ENCODE results near the gene CHD9. TPM values are rescaled to one million over a fixed set of nuclear protein-coding genes. Genes with fewer than 3 reads are reported as not detected.
A peak's percentile ranks its signal among the peaks of the same experiment; 100 is the strongest.

Gene CHD9
- total RNA-seq, 4 donors from 2014 or later, result 29.0 to 68.5 (median 37.3) TPM

DNA sequence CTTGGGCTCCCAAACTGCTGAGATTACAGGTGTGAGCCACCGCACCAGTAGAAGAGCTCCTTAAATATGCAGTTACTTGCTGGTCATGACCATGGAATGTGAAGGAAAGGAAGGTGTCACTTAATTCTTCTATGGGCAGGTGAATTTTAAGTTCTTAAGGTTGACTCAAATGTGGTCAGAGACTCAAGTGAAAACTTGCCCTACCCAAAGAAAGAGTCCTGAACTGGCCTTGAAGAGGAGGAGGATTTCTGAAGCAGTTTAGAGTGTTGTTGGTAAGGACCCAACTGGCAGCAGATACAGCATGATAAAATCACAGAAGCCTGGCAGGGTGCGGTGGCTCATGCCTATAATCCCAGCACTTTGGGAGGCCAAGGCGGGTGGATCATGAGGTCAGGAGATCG is 29.4 kb downstream of the CHD9 start:
- H3K27ac ChIP-seq, result peak overlapping the region; percentile 84 to 87 (median 84)
- 39 to 46% methylated on average over 3 to 4 of the region's 4 CpGs for WGBS, 2 donors
- no peaks in the 10 kb centered on the region for H3K36me3 ChIP-seq
- no peak overlapping the region for H3K4me3 ChIP-seq
- intact Hi-C loops (cut with DNase I), result no loop called here
- no peaks in the 10 kb centered on the region for H3K9me3 ChIP-seq
- no peak for DNase-seq
- TF ChIP-seq, protein P1, sequence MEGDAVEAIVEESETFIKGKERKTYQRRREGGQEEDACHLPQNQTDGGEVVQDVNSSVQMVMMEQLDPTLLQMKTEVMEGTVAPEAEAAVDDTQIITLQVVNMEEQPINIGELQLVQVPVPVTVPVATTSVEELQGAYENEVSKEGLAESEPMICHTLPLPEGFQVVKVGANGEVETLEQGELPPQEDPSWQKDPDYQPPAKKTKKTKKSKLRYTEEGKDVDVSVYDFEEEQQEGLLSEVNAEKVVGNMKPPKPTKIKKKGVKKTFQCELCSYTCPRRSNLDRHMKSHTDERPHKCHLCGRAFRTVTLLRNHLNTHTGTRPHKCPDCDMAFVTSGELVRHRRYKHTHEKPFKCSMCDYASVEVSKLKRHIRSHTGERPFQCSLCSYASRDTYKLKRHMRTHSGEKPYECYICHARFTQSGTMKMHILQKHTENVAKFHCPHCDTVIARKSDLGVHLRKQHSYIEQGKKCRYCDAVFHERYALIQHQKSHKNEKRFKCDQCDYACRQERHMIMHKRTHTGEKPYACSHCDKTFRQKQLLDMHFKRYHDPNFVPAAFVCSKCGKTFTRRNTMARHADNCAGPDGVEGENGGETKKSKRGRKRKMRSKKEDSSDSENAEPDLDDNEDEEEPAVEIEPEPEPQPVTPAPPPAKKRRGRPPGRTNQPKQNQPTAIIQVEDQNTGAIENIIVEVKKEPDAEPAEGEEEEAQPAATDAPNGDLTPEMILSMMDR (IDR thresholded peaks at IDR 0.05), result no peak
- no peak for TF ChIP-seq POLR2A (IDR thresholded peaks at IDR 0.05)
- peaks cover 52 to 96% (median 57%) of the 10 kb centered on the region in 3 donors for H3K4me1 ChIP-seq
- no peaks in the 10 kb centered on the region for H3K27me3 ChIP-seq

GRCh38 chr16:53084746-53085334 is 30.0 kb downstream of the CHD9 start:
- no peak for DNase-seq
- intact Hi-C loops (cut with DNase I), result no loop called here
- peaks cover 50 to 96% (median 57%) of the 10 kb centered on the region in 3 donors for H3K4me1 ChIP-seq

GRCh38 chr16:53085369-53085843 is 30.6 kb downstream of the CHD9 start:
- H3K27me3 ChIP-seq, result no peaks in the 10 kb centered on the region
- TF ChIP-seq, protein P1 (IDR thresholded peaks at IDR 0.05), result no peak
- TF ChIP-seq POLR2A (IDR thresholded peaks at IDR 0.05), result no peak
- H3K27ac ChIP-seq, result peak overlapping the region; percentile 84 to 87 (median 84)
- H3K4me1 ChIP-seq, result peaks cover 51 to 96% (median 57%) of the 10 kb centered on the region in 3 donors
- 23 to 56% methylated on average over 4 of the region's 4 CpGs for WGBS, 2 donors
- H3K9me3 ChIP-seq, result no peaks in the 10 kb centered on the region
- no peaks in the 10 kb centered on the region for H3K36me3 ChIP-seq
- intact Hi-C loops (cut with DNase I), result no loop called here
- no peak for DNase-seq
- H3K4me3 ChIP-seq, result no peak overlapping the region

More at GRCh38 chr16:53084746-53085334, 30.0 kb downstream of the CHD9 start:
- Histone ChIP-seq H3K27me3 (no peaks in the 10 kb centered on the region), H3K4me3 (no peak overlapping the region), H3K27ac (peak overlapping the region; percentile 84 to 87 (median 84)), H3K36me3 (no peaks in the 10 kb centered on the region), H3K9me3 (no peaks in the 10 kb centered on the region)
- TF ChIP-seq POLR2A (IDR thresholded peaks at IDR 0.05), result no peak
- TF ChIP-seq, protein P1 (IDR thresholded peaks at IDR 0.05), result no peak
- 71 to 73% methylated on average over 8 of the region's 8 CpGs for WGBS, 2 donors

- DNase-seq, result no peak
- no peaks in the 10 kb centered on the region for H3K36me3 ChIP-seq
- no peaks in the 10 kb centered on the region for H3K9me3 ChIP-seq
- intact Hi-C loops (cut with DNase I), result no loop called here
- no peaks in the 10 kb centered on the region for H3K27me3 ChIP-seq
- H3K4me1 ChIP-seq, result peaks cover 53 to 96% (median 61%) of the 10 kb centered on the region in 3 donors
- TF ChIP-seq, protein P1 (IDR thresholded peaks at IDR 0.05), result no peak
- TF ChIP-seq POLR2A (IDR thresholded peaks at IDR 0.05), result no peak
- peak overlapping the region; percentile 84 to 87 (median 84) for H3K27ac ChIP-seq
- 27 to 47% methylated on average over 4 to 6 of the region's 6 CpGs for WGBS, 2 donors
- no peak overlapping the region for H3K4me3 ChIP-seq
Measured at GRCh38 chr16:53085931-53086421, 31.2 kb downstream of the CHD9 start.

DNA sequence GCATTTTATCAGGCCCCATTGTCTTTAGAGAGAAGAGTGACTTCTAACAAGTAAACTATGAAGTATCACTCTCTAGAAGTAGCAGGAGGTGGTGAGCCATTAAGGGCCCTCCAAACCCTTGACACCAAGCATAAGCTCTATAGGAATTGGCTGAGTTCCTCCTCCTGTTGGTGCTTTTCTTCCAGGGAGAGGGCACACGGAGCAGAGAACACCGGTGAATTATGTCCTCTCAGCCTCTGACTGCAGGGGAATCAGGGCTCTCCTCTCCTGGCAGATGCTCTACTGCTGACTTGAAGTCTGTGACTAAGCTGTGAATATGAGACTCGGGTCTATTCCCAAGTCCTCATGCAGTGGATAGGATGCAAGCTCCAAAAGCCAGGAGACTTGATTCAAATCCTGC is 32.3 kb downstream of the CHD9 start:
- H3K27ac ChIP-seq, result peak overlapping the region; percentile 46 to 87 (median 84)
- H3K36me3 ChIP-seq, result no peaks in the 10 kb centered on the region
- H3K27me3 ChIP-seq, result no peaks in the 10 kb centered on the region
- intact Hi-C loops (cut with DNase I), result no loop called here
- H3K4me3 ChIP-seq, result no peak overlapping the region
- no peak for TF ChIP-seq POLR2A (IDR thresholded peaks at IDR 0.05)
- TF ChIP-seq, protein P1 (IDR thresholded peaks at IDR 0.05), result no peak
- peaks cover 57 to 96% (median 66%) of the 10 kb centered on the region in 3 donors for H3K4me1 ChIP-seq
- H3K9me3 ChIP-seq, result no peaks in the 10 kb centered on the region
- DNase-seq, result no peak
- 51 to 57% methylated on average over 3 of the region's 3 CpGs for WGBS, 2 donors
